ENCODE measurements around the gene WWTR1.

Gene WWTR1

DNA sequence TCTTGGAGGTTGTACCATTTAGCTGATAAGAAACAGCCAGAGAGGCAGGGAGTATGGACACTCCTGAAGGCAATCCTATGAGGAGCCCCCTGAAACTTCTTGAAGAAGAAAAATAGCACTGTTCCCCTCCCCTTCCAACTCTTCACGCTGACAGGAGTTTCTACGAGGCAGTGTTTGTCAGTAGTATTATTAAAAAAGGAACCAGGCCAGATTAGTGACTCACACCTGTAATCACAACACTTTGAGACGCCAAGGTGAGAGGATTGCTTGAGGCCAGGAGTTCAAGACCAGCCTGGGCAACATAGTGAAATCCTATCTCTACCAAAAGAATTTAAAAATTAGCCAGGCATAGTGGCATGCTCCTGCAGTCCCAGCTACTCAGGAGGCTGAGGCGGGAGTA, 38.7 kb downstream of the WWTR1 start:
- no peak for TF ChIP-seq CTCF (IDR thresholded peaks at IDR 0.05)

GRCh38 chr3:149618151-149619123, 39.4 kb downstream of the WWTR1 start:
- TF ChIP-seq CTCF (IDR thresholded peaks at IDR 0.05) = no peak

DNA sequence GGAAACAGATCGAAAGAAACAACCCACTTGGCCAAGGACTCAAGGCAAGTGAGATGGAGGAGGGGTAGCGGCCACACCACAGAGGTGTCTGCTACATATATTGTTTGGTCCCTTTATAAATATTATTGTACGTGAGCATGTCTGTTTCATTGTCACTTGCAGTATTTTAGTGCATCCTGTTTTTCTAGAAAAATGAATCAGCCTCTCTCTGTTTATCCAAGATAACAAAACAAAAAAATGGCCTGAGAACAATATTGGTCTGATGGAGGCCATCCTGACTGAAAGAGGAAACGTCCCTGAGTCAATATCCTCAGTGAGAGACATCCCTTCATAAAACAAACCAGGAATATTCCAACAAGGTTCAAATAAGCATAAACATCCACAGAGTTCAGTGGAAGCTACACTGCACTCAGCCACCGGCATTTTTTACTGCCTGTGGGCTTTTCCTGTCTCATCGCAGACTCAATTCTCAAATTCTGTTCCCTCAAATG, 42.0 kb downstream of the WWTR1 start:
- TF ChIP-seq CTCF (IDR thresholded peaks at IDR 0.05) = no peak

DNA sequence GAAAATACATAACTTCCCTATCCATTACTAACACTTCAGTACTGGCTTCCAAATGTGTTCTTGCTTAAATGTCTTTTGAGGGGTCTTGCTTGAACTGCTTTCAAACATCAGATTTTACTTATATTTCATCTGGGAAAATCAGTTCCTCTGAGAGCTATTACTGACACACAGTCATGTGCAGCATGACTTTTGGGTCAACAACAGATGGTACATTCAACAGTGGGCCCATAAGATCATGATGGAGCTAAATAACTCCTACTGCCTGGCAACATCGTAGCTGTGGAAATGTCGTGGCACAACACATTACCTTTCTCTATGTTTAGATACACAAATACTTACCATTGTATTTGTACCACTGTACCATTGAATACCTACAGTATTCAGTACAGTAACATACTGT, 43.8 kb downstream of the WWTR1 start:
- no peak for TF ChIP-seq CTCF (IDR thresholded peaks at IDR 0.05)

- TF ChIP-seq CTCF (IDR thresholded peaks at IDR 0.05) = no peak
These were observed 45.4 kb downstream of the WWTR1 start for GRCh38 chr3:149612456-149612855.

DNA sequence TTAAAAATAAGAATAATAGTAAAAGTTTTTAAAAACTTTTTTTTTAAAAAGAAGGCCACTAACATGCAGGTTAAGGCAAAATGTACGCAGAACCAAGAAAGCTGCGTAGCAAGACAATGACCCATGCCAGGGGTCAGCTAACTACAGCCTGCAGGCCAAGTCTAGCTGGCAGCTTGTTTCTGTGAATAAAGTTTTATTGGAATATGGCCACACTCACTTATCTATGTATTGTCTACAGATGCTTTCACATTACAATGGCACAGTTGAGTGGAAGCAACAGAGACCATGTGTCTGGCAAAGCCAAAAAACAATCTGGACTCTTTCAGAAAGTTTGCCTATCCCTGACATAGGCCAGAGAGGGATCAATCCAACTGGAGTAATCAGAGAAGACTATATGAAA, 46.7 kb downstream of the WWTR1 start:
- no peak for TF ChIP-seq CTCF (IDR thresholded peaks at IDR 0.05)

- TF ChIP-seq CTCF (IDR thresholded peaks at IDR 0.05) = no peak
These were observed 47.3 kb downstream of the WWTR1 start for GRCh38 chr3:149610351-149611105.
